Measurements from ENCODE around the gene KRT5. TPM values are rescaled to one million over a fixed set of nuclear protein-coding genes. Genes with fewer than 3 reads are reported as not detected.

The KRT5 gene
- polyA plus RNA-seq, 3 donors = 0.04 TPM; not detected in 2

GRCh38 chr12:52514471-52515318, 5.5 kb downstream of the KRT5 start:
- no peaks in the 10 kb centered on the region for H3K4me1 Mint-ChIP-seq
- Histone ChIP-seq H3K36me3 (replicated peaks in 1 of 2; ENCODE audit: control insufficient read depth in 1 of 2, insufficient read depth in 2 of 2, low read length in 2 of 2) (no peaks in the 10 kb centered on the region), H3K27me3 (ENCODE audit: control insufficient read depth in 2 of 2, insufficient read depth in 2 of 2, low read length in 2 of 2) (no peaks in the 10 kb centered on the region), H3K4me3 (replicated peaks in 1 of 3; ENCODE audit: low read depth in 2 of 3, low read length in 3 of 3) (no peak overlapping the region), H3K4me2 (replicated peaks; ENCODE audit: extremely low read depth, low read length, poor library complexity, severe bottlenecking) (no peak overlapping the region), H3K9me3 (replicated peaks in 1 of 2; ENCODE audit: control insufficient read depth in 1 of 2, insufficient read depth in 1 of 2, low read length in 2 of 2) (peaks cover 0 to 8% of the 10 kb centered on the region in 2 donors), H3K27ac (ENCODE audit: low read depth in 1 of 2, low read length in 2 of 2) (no peak overlapping the region), H3K79me2 (ENCODE audit: insufficient read depth, low read length) (no peaks in the 10 kb centered on the region), H3K4me1 (ENCODE audit: control insufficient read depth in 1 of 2, insufficient read depth in 2 of 2, low read length in 2 of 2) (no peaks in the 10 kb centered on the region), H2AFZ (ENCODE audit: insufficient read depth, low read depth, low read length, poor library complexity, severe bottlenecking) (no peak overlapping the region), H4K20me1 (ENCODE audit: insufficient read depth, low read length) (no peaks in the 10 kb centered on the region), H3K9ac (ENCODE audit: insufficient read depth, low read length, poor library complexity, severe bottlenecking) (no peak overlapping the region)
- intact Hi-C loops (cut with micrococcal nuclease) = no loop called here
- WGBS (ENCODE audit: insufficient coverage) = 95% methylated on average over 10 of the region's 14 CpGs
- H3K9me3 Mint-ChIP-seq = peaks cover 5 to 14% (median 9%) of the 10 kb centered on the region in 7 donors
- H3K27me3 Mint-ChIP-seq (ENCODE audit: low read depth in 3 of 3) = peaks cover 8 to 11% (median 10%) of the 10 kb centered on the region in 3 donors
- no peaks in the 10 kb centered on the region for H3K36me3 Mint-ChIP-seq
- no peak overlapping the region for H3K4me3 Mint-ChIP-seq
- no peak overlapping the region for H3K27ac Mint-ChIP-seq
- TF ChIP-seq, protein P1, sequence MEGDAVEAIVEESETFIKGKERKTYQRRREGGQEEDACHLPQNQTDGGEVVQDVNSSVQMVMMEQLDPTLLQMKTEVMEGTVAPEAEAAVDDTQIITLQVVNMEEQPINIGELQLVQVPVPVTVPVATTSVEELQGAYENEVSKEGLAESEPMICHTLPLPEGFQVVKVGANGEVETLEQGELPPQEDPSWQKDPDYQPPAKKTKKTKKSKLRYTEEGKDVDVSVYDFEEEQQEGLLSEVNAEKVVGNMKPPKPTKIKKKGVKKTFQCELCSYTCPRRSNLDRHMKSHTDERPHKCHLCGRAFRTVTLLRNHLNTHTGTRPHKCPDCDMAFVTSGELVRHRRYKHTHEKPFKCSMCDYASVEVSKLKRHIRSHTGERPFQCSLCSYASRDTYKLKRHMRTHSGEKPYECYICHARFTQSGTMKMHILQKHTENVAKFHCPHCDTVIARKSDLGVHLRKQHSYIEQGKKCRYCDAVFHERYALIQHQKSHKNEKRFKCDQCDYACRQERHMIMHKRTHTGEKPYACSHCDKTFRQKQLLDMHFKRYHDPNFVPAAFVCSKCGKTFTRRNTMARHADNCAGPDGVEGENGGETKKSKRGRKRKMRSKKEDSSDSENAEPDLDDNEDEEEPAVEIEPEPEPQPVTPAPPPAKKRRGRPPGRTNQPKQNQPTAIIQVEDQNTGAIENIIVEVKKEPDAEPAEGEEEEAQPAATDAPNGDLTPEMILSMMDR (IDR thresholded peaks at IDR 0.05) = no peak
- DNase-seq = no peak

DNA sequence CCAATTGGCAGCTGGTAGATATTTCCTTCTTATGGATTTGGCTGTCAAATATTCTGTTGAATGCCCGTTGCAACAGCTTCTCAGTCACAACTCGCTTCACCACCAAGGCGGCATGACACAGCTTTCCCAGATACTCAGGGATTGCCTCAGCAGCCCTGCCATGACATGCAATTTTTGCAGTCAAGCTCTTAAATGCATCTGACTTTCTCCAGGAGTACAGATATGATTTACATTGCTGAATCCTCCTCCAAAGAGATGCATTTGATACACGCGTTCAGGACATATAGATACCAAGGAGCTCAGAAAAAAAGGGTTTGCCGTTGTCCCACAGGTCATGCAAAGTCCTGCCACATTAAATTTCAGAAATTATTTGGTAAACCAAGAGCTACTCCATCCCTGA, 6.5 kb downstream of the KRT5 start:
- Histone ChIP-seq H3K9ac (ENCODE audit: insufficient read depth, low read length, poor library complexity, severe bottlenecking) (no peak overlapping the region), H3K4me1 (ENCODE audit: control insufficient read depth in 1 of 2, insufficient read depth in 2 of 2, low read length in 2 of 2) (no peaks in the 10 kb centered on the region), H3K27me3 (ENCODE audit: control insufficient read depth in 2 of 2, insufficient read depth in 2 of 2, low read length in 2 of 2) (no peaks in the 10 kb centered on the region), H3K4me3 (replicated peaks in 1 of 3; ENCODE audit: low read depth in 2 of 3, low read length in 3 of 3) (no peak overlapping the region), H4K20me1 (ENCODE audit: insufficient read depth, low read length) (no peaks in the 10 kb centered on the region), H3K9me3 (replicated peaks in 1 of 2; ENCODE audit: control insufficient read depth in 1 of 2, insufficient read depth in 1 of 2, low read length in 2 of 2) (peaks cover 0 to 8% of the 10 kb centered on the region in 2 donors), H3K36me3 (replicated peaks in 1 of 2; ENCODE audit: control insufficient read depth in 1 of 2, insufficient read depth in 2 of 2, low read length in 2 of 2) (no peaks in the 10 kb centered on the region), H3K4me2 (replicated peaks; ENCODE audit: extremely low read depth, low read length, poor library complexity, severe bottlenecking) (no peak overlapping the region), H2AFZ (ENCODE audit: insufficient read depth, low read depth, low read length, poor library complexity, severe bottlenecking) (no peak overlapping the region), H3K27ac (ENCODE audit: low read depth in 1 of 2, low read length in 2 of 2) (no peak overlapping the region), H3K79me2 (ENCODE audit: insufficient read depth, low read length) (no peaks in the 10 kb centered on the region)
- Mint-ChIP-seq H3K27me3 (ENCODE audit: low read depth in 3 of 3) (peaks cover 6 to 11% (median 8%) of the 10 kb centered on the region in 3 donors), H3K4me1 (no peaks in the 10 kb centered on the region), H3K27ac (no peak overlapping the region), H3K36me3 (no peaks in the 10 kb centered on the region), H3K9me3 (peaks cover 5 to 14% (median 9%) of the 10 kb centered on the region in 7 donors), H3K4me3 (no peak overlapping the region)
- DNase-seq = no peak
- intact Hi-C loops (cut with micrococcal nuclease) = no loop called here
- TF ChIP-seq, protein P1 (IDR thresholded peaks at IDR 0.05) = no peak
- 73% methylated on average over 6 of the region's 6 CpGs for WGBS (ENCODE audit: insufficient coverage)

Data from CD14-positive monocyte (primary cell).